GM23248 (cell line): Measurements from ENCODE around the gene FGF14.

Experiments used
- EZH2 ChIP-seq: fragments of 200-600 bp; sonication (generic); IDR thresholded peaks from 2 replicates; pipeline ENCODE4 v1.6.1; 2018; ENCODE audit warnings: antibody characterized with exemption, mild to moderate bottlenecking; ENCODE audit not compliant: insufficient read depth, poor library complexity, severe bottlenecking
- EZH2phosphoT487 ChIP-seq: fragments of 200-600 bp; sonication (generic); IDR thresholded peaks from 2 replicates; pipeline ENCODE4 v1.6.1; 2018; ENCODE audit warnings: antibody characterized with exemption, moderate library complexity, mild to moderate bottlenecking, low read depth; ENCODE audit not compliant: insufficient read depth

- TF ChIP-seq EZH2phosphoT487 (no peak), EZH2 (no peak)
These were observed 485.6 kb downstream of the FGF14 start for GRCh38 chr13:101916108-101916774.
